Stimulated activated CD8-positive, alpha-beta memory T cell treated with anti-CD3 and anti-CD28 coated beads, Interleukin-15, amount 100 ng/mL, for 24 hours (primary cell): ENCODE results near the gene ZNF865.

Experiments used
- DNase-seq: peaks from one replicate; pipeline ENCODE4 v3.0.0-alpha.2; 2020; ENCODE audit warnings: low read depth

Gene ZNF865

GRCh38 chr19:55586976-55587668 is 18.3 kb upstream of the ZNF865 start:
- DNase-seq: peak; percentile 88

GRCh38 chr19:55588738-55589137 is 16.7 kb upstream of the ZNF865 start:
- DNase-seq: no peak

DNA sequence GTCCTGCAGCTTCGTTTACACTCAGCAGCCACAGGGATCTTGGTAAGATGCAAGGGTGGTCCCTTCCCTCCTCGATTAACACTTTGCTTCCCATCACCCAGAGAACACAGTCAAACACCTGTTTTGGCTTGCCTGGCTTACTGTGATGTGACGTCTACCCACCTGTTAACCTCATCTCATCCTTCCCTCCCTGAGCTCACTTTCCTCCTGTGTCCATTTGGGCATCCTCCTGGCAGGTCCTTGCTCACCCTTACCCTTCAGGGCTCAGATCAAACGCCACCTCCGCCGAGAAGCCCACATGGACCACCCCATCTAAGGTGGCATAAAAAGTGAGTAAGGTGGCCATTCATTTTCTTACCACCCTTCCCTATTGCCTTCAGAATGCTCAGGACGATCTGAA is 15.3 kb upstream of the ZNF865 start:
- DNase-seq: no peak

GRCh38 chr19:55590617-55591016 is 14.8 kb upstream of the ZNF865 start:
- DNase-seq: no peak

DNA sequence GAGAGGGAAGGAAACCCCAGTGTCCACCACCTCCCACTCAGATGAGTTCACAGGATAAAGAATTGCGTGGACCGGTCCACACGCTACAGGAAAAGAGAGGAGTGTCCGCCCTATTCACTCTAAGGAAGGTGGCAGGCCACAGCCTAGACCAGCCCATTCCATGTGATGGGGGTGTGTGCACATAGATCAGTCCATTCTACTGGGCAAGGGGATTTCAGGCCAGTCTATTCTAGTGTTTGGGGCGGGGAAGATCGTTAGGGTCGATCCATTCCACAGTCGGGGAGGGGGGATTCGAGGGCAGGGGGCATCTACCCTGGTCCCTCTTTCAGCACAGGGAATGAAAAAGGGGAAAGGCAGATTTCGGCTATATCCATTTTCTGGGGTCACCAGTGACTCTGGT is 13.9 kb upstream of the ZNF865 start:
- DNase-seq: no peak

DNA sequence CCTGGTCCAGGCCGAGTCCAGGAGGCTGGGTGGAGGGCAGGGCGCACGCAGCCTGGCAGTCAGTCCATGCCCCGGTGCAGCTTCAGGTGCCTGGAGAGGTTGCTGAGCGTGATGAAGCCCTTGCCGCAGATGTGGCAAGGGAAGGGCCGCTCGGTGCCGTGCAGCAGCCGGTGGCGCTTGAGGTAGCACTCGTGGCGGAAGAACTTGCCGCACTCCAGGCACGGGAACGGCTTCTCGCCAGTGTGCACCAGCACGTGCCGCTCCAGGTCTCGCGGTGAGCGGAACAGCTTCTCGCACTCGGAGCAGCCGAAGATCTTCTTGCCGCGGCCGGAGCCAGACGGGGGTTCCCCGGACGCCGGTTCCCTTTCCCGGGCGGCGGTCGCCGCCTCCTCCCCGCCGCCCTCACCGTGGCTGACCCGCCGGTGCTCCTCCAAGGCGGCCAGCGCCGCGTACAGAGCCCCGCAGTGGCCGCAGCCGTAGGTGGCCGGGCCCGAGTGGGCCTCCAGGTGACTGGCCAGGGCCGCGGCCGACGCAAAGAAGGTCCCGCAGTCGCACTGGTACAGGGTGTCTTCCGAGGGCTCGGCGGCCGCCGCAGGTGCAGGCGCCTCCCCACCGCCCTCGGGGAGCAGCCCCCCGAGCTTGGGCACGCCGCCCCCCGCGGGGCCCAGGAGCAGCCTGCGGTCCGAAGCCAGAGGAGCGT is 12.9 kb upstream of the ZNF865 start:
- DNase-seq: no peak

DNA sequence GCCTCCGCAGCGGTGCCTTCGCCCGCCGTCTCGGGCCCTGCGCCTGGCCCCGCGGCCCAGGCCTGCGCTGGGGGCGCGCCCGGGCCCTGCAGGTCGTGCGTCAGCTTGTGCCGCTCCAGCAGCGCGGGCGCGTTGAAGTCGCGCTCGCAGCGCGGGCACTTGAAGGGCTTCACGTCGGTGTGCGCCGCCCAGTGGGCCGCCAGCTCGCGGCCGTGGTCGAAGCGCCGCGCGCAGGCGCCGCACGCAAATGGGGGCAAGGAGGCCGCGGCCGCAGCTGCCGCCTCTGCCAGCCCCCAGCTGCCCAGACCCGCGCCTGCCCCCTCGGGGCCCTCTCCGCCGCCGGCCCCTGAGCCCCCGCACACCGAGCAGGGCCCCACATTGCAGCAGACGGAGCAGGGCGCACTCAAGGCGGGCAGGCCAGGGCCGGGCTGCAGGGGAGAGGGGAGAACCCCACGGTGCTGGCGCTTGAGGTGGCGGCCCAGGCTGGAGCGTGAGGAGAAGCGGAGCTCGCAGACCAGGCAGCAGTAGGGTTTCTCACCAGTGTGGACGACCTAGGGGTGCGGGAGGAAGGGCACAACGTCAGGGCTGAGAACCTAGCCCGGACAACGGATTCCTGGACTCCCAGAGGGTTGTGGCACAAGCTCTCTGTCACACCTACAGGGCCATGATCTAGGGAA is 12.2 kb upstream of the ZNF865 start:
- DNase-seq: no peak

DNA sequence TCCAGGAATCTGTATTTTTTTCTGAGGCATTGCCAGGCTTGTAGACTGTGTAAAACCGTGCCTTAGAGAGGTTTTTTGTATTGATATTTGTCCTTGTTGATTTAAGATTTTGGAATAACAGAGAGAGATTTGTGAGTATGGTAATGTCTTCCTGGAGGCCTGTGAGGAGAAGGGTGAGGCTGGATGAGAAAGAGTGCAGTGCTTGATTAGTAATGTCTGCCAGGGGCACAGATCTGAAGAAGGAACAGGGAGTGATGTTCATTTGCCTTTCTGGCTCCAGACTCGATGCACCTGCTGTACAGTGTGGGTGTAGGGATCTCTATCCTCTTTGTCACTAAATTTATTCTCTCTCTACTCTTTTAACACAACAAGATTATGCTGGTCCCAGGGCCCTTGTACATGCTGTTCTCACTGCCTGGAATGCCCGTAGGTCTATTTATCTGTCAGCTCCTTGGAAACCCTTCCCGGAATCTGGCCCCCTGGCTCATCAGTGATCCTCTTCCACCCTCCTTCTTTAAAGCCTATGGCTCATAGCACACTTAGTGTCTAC is 10.4 kb upstream of the ZNF865 start:
- DNase-seq: no peak

DNA sequence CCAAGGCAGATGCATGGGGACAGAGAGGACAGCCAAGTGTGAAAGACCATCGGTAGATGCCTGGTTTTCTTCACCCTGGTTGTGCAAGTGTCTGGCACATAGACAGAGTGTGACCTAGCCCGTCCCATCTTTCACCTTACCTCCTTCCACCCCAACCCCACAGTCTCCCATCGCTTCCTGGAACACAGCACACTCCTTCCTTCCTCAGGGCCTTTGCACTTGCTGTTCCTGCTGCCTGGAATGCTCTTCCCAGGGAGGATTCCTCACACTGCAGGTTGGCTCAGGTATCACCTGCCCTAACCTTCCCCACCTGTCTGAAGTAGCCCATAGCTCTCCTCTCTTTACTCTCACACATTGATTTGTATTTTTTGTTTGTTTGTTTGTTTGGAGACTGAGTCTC is 9.1 kb upstream of the ZNF865 start:
- no peak for DNase-seq

GRCh38 chr19:55597501-55597921 is 7.9 kb upstream of the ZNF865 start:
- DNase-seq: no peak

DNA sequence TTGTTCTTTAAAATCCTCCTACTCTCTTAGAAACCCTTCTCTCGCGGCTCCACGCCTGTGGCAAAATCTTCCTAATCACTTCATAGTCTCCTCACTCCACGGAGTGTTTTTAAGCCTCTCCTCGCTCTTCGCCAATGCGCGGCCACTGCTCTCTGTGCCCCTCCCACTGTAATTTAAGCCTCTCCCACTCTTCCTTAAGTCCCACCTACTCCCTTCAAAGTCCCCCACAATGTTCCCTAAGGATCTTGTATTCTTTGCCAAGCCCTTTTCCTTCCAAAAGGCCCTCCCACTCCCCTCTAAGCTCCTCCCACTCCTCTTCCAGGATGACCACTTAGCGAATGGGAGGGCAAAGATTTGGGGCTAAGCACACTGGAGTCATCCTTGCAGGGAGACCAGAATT is 7.4 kb upstream of the ZNF865 start:
- no peak for DNase-seq

DNA sequence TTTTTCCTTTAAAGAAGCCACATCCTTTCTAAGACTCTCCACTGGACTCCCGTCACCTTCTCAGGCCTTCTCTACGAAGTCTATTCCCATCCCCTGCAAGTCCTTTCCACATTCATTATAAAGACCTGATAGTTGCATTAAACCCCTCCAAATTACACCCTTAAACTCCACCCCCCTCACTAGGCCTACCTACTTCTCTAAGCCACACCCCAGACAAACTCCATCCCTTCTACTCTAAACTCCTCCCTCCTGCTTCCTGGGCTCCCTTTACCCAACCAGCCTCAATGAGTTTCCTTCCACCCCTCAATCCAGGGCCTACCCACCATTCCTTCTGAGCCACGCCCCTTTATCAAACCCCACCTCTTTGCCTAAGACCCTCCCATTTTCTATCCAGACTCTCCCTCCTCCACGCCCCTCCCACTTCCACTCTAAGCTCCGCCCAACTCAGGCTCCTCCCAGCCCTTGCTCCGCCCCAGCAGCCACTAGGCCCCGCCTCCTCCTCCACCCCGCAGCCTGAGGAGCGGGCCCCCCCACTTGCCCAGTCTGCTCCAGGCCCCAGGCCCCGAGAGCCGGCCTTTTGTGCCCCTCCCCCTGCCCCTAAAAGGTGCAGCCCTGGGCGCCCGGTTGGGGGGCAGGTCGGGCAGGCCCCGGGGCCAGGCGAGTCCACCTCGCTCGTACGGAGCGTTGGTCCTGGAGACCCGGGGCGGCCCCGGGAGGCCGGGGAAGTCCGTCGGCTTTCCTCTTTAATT is 6.6 kb upstream of the ZNF865 start:
- peak; percentile 89 for DNase-seq

- peak; percentile 77 for DNase-seq
These were observed 6.0 kb upstream of the ZNF865 start, which contains the start of gene FIZ1 for GRCh38 chr19:55599468-55599841. Gene FIZ1, minus strand, starts transcription at chr19:55599517. Its CDS starts 1,652 bp downstream, at chr19:55597865.

DNA sequence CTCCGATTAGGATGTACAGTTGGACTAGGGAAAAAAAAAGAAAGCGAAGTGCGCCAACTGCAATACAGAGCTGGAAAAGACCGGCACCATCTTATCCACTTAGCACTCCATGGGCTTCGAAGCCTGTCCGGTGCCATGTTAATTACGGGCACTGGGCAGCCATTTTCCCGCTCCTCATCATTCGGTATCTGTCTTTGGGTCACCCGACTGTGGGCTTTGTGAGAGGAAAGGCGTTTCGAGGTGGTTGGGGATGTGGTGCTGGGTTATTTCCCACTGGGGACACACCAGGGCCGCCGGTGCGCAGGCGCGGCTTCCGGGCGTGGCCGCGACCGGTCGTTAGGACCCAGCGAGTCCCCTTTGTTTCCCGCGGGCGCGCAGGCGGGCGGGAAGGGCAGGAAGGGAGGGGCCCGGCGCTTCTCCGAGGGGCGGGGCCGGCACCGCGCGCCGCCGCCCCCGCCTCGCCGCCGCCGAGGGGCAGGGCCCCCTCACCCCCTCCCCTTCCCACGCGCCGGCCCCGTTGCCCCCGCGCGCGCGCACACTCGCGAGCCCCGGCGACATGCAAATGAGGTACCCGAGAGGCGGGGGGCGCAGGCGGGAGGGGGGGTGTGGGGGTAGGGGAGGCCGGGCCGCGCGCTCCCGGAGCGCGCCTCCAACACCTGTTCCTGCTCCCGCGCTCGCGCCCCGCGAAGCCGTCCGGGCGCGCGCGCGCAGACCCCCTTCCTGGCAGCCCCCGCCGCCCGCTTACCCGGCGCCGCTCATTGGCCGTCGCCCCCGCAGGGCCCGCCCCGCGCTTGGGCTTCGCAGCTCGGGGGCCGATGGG is 5.4 kb upstream of the ZNF865 start, which contains the start of gene ZNF524:
Gene ZNF524, plus strand, starts transcription at position 447 of the 820 bp plus-strand sequence. CDS start 1,825 bp downstream, outside the sequence.
- DNase-seq: peak; percentile 57

DNA sequence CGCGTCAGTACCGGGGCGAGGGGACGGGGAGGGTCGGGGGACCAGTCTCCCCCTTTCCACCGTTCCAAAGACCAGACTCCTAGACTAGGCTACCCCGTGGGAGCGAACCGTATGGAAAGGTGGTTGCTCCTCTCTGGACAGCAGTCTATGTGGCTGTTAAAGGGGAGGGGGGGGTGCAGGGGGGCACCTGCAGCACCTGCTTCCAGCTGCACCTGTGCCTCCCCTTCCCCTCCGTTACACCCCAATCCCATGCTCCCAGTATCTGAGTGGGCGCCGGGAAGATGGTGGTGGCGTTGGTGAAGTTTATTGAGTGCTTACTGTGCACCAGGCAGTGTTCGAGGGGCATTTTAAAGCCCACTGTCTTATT is 4.8 kb upstream of the ZNF865 start:
- DNase-seq: no peak

DNA sequence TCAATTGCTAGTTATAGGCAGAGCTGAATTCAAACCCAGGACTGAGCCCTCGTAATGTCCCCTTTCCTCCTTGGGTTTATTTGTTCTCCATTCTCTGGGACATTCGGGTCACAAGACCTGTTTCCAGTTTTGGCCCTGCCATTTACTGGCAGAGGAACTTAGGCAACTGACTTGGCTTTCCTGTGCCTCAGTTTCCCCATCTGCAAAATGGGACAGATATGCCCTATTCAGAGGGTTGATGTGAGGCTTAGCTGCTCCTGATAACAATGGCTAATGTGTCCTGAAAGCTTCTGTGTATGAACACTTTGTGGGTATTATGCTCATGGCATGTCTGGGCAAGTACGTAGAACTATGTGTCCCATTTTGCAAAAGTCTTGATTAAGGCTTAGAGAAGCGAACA is 4.4 kb upstream of the ZNF865 start:
- DNase-seq: no peak

DNA sequence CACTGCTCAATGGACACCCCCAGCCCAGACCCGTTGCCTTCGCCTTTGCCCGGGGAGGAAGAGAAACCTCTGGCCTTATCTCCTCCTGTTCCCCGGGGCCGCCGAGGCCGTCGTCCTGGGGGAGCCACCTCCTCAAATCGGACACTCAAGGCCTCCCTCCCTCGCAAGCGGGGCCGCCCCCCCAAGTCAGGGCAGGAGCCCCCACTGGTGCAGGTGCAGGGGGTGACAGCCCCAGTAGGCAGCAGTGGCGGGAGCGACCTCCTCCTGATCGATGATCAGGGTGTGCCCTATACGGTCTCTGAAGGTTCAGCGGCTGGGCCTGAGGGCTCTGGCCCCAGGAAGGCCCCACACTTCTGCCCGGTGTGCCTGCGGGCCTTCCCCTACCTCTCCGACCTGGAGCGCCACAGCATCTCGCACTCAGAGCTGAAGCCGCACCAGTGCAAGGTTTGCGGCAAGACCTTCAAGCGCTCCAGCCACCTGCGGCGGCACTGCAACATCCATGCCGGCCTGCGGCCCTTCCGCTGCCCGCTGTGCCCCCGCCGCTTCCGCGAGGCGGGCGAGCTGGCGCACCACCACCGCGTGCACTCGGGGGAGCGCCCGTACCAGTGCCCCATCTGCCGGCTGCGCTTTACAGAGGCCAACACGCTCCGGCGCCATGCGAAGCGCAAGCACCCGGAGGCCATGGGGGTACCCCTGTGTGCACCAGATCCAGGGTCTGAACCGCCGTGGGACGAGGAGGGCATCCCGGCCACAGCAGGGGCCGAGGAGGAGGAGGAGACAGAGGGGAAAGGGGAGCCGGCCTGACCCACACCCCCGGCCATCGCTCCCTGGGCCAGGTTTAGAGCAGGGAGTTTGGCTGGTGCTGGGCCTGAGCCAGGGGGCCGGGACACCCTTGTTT is 3.1 kb upstream of the ZNF865 start:
- DNase-seq: no peak

GRCh38 chr19:55603115-55603514 is 2.3 kb upstream of the ZNF865 start:
- no peak for DNase-seq

GRCh38 chr19:55603581-55604292 is 1.7 kb upstream of the ZNF865 start:
- DNase-seq: no peak
